Smooth muscle cell (in vitro differentiated cells): ENCODE measurements around the gene MTX3. TPM values are rescaled to one million over a fixed set of nuclear protein-coding genes. Genes with fewer than 3 reads are reported as not detected.

Source experiments
- DNase-seq: peaks from one replicate; lab custom pipeline; 2025; ENCODE audit not compliant: unreplicated experiment; lab: John Stamatoyannopoulos, UW
- H2AFZ ChIP-seq: fragments of 200-600 bp; sonication (generic); 2 replicates; pipeline ENCODE4 v1.6.0; 2016; ENCODE audit warnings: antibody characterized with exemption, low read depth, mild to moderate bottlenecking
- H3F3A ChIP-seq: fragments of 200-600 bp; sonication (generic); 2 replicates; pipeline ENCODE4 v1.6.0; 2017; ENCODE audit warnings: antibody characterized with exemption, low read depth
- H3K27ac ChIP-seq: fragments of 200-600 bp; sonication (generic); 2 replicates; pipeline ENCODE4 v1.5.1; 2016; ENCODE audit warnings: low read depth, mild to moderate bottlenecking
- H3K27me3 ChIP-seq: fragments of 200-600 bp; sonication (generic); 2 replicates; pipeline ENCODE4 v1.6.1; 2016; ENCODE audit warnings: low read depth, mild to moderate bottlenecking
- H3K36me3 ChIP-seq: fragments of 200-600 bp; sonication (generic); 2 replicates; pipeline ENCODE4 v1.5.1; 2016; ENCODE audit warnings: low read depth
- H3K4me1 ChIP-seq: fragments of 200-600 bp; sonication (generic); 2 replicates; pipeline ENCODE4 v1.5.1; 2016; ENCODE audit warnings: low read depth
- H3K4me2 ChIP-seq: fragments of 200-600 bp; sonication (generic); 2 replicates; pipeline ENCODE4 v1.6.0; 2016; ENCODE audit warnings: mild to moderate bottlenecking
- H3K4me3 ChIP-seq: fragments of 200-600 bp; sonication (generic); 2 replicates; pipeline ENCODE4 v1.5.1; 2016; ENCODE audit warnings: mild to moderate bottlenecking
- H3K79me2 ChIP-seq: fragments of 200-600 bp; sonication (generic); 2 replicates; pipeline ENCODE4 v1.6.0; 2016; ENCODE audit warnings: low read depth, mild to moderate bottlenecking
- H3K9ac ChIP-seq: fragments of 200-600 bp; sonication (generic); 2 replicates; pipeline ENCODE4 v1.6.0; 2016; ENCODE audit warnings: low read depth
- H3K9me3 ChIP-seq: fragments of 200-600 bp; sonication (generic); replicated peaks from 2 replicates; pipeline ENCODE4 v1.5.1; 2016; ENCODE audit warnings: low read depth
- H4K20me1 ChIP-seq: fragments of 200-600 bp; sonication (generic); 2 replicates; pipeline ENCODE4 v1.6.0; 2016; ENCODE audit warnings: low read depth
- CTCF ChIP-seq: fragments of 200-600 bp; sonication (generic); IDR thresholded peaks from 2 replicates; pipeline ENCODE4 v1.5.1; 2017; ENCODE audit warnings: borderline replicate concordance, mild to moderate bottlenecking, antibody characterized with exemption; ENCODE audit not compliant: insufficient read depth, poor library complexity, severe bottlenecking
- WGBS: methylation state at CpG from one replicate; pipeline ENCODE4 v1.1.7; 2016; ENCODE audit warnings: low lambda C conversion rate; 5-methylcytosine and 5-hydroxymethylcytosine counted together
- polyA plus RNA-seq: library from polyadenylated mRNA; unstranded; fragments of >200 nt; fragmentation: Nextera tagmentation; extraction: Ambion mirVana; gene quantifications from 2 replicates; pipeline ENCODE4 v1.2.1, GENCODE V29; 2016
- total RNA-seq: library from RNA; depleted of rRNA; stranded (reverse); fragments of >200 nt; gene quantifications from 2 replicates; pipeline ENCODE4 v1.2.3, GENCODE V29; 2014

Gene MTX3
- total and polyA plus RNA-seq, 2 experiments from 2014 or later: 2.7 to 17.9 TPM

GRCh38 chr5:79963261-79964061, 27.6 kb downstream of the MTX3 start:
- no peaks in the 10 kb centered on the region for H3K79me2 ChIP-seq
- no peaks in the 10 kb centered on the region for H3K9me3 ChIP-seq
- DNase-seq: no peak
- 80% methylated on average over 10 of the region's 10 CpGs for WGBS
- no peak overlapping the region for H3K27ac ChIP-seq
- H4K20me1 ChIP-seq: no peaks in the 10 kb centered on the region
- H3K4me1 ChIP-seq: peaks cover 17% of the 10 kb centered on the region
- no peaks in the 10 kb centered on the region for H3K27me3 ChIP-seq
- H2AFZ ChIP-seq: no peak overlapping the region
- no peaks in the 10 kb centered on the region for H3F3A ChIP-seq
- H3K9ac ChIP-seq: no peak overlapping the region
- no peak overlapping the region for H3K4me2 ChIP-seq
- H3K36me3 ChIP-seq: no peaks in the 10 kb centered on the region
- H3K4me3 ChIP-seq: no peak overlapping the region
- no peak for TF ChIP-seq CTCF

GRCh38 chr5:79962575-79963222, 28.4 kb downstream of the MTX3 start:
- no peaks in the 10 kb centered on the region for H3K79me2 ChIP-seq
- WGBS: 88% methylated on average over 11 of the region's 11 CpGs
- no peak overlapping the region for H3K4me2 ChIP-seq
- no peak overlapping the region for H3K9ac ChIP-seq
- TF ChIP-seq CTCF: no peak
- H3K36me3 ChIP-seq: no peaks in the 10 kb centered on the region
- no peak overlapping the region for H3K4me3 ChIP-seq
- no peaks in the 10 kb centered on the region for H3K27me3 ChIP-seq
- no peak for DNase-seq
- no peaks in the 10 kb centered on the region for H4K20me1 ChIP-seq
- no peak overlapping the region for H2AFZ ChIP-seq
- no peaks in the 10 kb centered on the region for H3F3A ChIP-seq
- peaks cover 13% of the 10 kb centered on the region for H3K4me1 ChIP-seq
- no peaks in the 10 kb centered on the region for H3K9me3 ChIP-seq
- H3K27ac ChIP-seq: no peak overlapping the region

GRCh38 chr5:79961716-79962574, 29.1 kb downstream of the MTX3 start:
- DNase-seq: no peak
- Histone ChIP-seq H2AFZ (no peak overlapping the region), H3K4me3 (no peak overlapping the region), H3K79me2 (no peaks in the 10 kb centered on the region), H3F3A (no peaks in the 10 kb centered on the region), H3K9me3 (no peaks in the 10 kb centered on the region), H3K36me3 (no peaks in the 10 kb centered on the region), H3K27me3 (no peaks in the 10 kb centered on the region), H3K27ac (no peak overlapping the region), H3K4me1 (peaks cover 13% of the 10 kb centered on the region), H3K4me2 (no peak overlapping the region), H4K20me1 (no peaks in the 10 kb centered on the region), H3K9ac (no peak overlapping the region)
- WGBS: 93% methylated on average over 9 of the region's 9 CpGs
- no peak for TF ChIP-seq CTCF
